Measurements from ENCODE around the gene RHBDD1. TPM values are rescaled to one million over a fixed set of nuclear protein-coding genes. Genes with fewer than 3 reads are reported as not detected.
A peak's percentile ranks its signal among the peaks of the same experiment; 100 is the strongest.

The RHBDD1 gene
- total RNA-seq, 1 donor from 2014 or later = 14.1 TPM

- peak overlapping the region; percentile 62 for H3K4me3 ChIP-seq (ENCODE audit: low read depth, low read length)
- peak; percentile 8 for TF ChIP-seq CTCF (conservative IDR thresholded peaks at IDR 0.05; ENCODE audit: low read depth, low read length)
- DNase-seq (ENCODE audit: low read depth) = no peak
Observed at GRCh38 chr2:226799976-226800940, 35.6 kb upstream of the RHBDD1 start.

DNA sequence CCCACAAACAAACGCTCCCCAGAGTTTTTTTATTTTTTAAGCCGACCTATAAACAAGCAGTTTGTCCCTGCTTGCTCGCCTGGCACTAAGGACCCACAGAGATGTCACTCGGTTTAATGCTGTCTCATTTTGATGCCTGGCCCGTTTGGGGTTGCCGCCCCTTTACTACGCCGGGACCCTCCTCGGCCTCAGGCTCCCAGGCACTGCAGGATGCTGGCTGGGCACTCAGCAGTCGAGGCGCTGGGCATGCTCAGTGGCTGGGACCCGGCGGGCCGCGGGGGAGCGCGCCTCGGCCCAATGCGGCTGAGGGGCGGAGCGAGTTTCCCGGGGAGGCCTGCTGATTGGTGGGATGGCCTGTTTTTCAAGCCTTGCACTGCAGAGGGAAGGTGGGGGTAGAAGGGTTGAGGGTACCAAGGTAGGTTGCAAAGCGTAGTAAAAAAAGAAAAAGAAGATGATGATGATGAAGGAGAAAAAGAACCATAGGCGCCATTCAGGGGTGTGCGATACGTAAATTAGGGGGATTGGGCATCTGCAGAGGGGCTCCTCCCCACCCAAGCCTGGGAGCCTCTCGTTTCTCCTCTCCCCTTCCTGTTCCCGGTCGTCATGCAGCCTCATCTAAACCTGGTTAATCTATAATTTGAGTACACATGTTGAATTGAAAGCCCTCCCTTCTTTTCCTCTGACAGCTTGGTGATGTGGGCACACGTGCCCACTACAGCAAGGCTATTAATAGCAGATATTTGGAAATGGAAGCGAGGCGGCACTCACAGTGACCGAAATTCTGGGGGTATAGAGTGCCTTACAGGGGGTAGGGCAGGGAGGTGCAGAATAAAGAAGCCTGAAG, 34.7 kb upstream of the RHBDD1 start:
- peak overlapping the region; percentile 62 for H3K4me3 ChIP-seq (ENCODE audit: low read depth, low read length)
- TF ChIP-seq CTCF (conservative IDR thresholded peaks at IDR 0.05; ENCODE audit: low read depth, low read length) = no peak
- peak; percentile 71 for DNase-seq (ENCODE audit: low read depth)

DNA sequence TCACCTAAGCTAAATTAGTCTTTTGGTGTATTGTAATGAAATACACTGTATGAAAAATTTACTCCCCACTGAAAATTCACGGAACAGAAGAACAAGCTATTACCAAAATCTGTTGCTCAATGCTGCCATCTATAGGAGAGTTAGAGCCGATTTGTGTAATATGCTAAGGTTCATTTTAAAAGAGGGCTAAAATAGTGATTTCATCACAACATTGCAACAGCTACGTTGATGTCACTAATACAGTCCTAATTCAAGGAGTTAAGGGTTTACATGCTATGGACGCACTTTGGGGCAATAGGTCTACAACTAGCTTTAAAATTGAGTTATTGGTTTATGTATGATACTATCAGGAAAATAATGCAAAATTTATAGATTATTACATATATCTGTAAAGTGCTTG, 33.3 kb upstream of the RHBDD1 start:
- peak; percentile 70 for TF ChIP-seq CTCF (conservative IDR thresholded peaks at IDR 0.05; ENCODE audit: low read depth, low read length)
- no peak overlapping the region for H3K4me3 ChIP-seq (ENCODE audit: low read depth, low read length)
- no peak for DNase-seq (ENCODE audit: low read depth)

DNA sequence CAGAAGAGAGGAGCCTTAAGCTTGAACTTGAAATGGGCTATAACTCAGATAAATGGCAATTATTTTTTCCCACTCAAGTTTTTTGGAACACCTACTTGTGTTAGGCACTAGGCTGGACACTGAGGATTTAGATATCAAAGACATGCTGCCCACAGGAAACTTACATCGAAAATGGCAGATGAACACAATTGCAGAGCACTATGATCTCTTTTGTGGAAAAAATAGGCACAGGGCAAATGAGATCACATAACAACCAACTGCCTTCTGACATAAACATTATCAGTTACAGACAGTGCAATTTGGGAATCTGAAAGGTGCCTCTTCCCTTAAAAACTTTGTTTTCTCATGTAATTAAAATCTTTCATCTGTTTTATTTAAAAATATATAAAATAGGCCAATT, 32.4 kb upstream of the RHBDD1 start:
- no peak for TF ChIP-seq CTCF (conservative IDR thresholded peaks at IDR 0.05; ENCODE audit: low read depth, low read length)
- no peak for DNase-seq (ENCODE audit: low read depth)
- H3K4me3 ChIP-seq (ENCODE audit: low read depth, low read length) = no peak overlapping the region

DNA sequence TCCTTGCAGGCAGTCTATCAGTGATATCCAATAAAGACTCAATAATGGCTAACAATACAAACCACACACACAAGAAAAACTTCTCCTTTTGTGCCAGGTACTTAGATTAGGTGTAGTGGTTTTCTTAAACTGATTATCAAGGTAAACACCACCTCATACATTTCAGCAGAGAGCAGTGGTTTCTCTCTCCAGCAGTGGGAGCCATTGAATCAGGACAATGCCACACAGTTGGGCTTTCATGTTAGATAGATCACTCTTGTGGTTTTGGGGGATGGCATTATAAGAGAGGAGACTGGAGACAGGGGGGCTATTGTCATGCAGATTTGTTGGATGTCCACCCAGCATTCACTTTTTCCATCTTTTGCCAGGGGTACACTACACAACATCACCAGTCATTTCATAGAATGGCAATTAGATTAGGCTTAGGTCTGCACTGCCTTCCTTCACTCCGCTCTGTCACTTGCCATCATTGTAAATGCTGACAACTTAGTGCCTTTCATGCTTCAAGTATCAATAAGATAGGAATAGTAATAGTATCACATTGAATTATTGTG, 22.6 kb upstream of the RHBDD1 start:
- peak; percentile 83 for TF ChIP-seq CTCF (conservative IDR thresholded peaks at IDR 0.05; ENCODE audit: low read depth, low read length)
- DNase-seq (ENCODE audit: low read depth) = no peak
- H3K4me3 ChIP-seq (ENCODE audit: low read depth, low read length) = no peak overlapping the region

DNA sequence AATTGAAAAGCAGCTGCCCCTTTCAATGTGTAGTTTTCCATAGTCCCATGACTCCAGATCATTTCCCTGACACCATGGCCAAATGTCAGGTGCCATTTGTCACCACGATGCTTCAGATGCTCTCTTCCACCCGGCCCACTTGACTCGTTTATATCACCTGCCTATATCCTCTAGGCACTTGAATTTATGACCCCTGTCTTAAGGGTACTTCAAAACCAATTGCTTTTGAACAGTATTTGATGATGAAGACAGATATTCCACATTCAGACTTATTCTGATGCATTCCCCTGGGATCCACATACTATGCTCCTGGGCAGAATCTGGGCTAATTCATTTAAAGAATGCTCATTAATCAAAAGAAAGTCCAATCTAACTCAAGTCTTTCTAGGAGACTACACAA, 16.9 kb upstream of the RHBDD1 start:
- DNase-seq (ENCODE audit: low read depth) = no peak
- no peak for TF ChIP-seq CTCF (conservative IDR thresholded peaks at IDR 0.05; ENCODE audit: low read depth, low read length)
- H3K4me3 ChIP-seq (ENCODE audit: low read depth, low read length) = no peak overlapping the region

Data from epithelial cell of proximal tubule (primary cell).